TTC549 (cell line): ENCODE results near the gene NFASC.

Source experiments
- FAIRE-seq: peaks from 2 replicates; lab custom pipeline; 2012; peaks lifted over from hg19 to GRCh38; lab: Jason Lieb, UNC

NFASC gene

GRCh38 chr1:204859861-204860267 lies 10.8 kb upstream of the NFASC start:
- FAIRE-seq = no peak

DNA sequence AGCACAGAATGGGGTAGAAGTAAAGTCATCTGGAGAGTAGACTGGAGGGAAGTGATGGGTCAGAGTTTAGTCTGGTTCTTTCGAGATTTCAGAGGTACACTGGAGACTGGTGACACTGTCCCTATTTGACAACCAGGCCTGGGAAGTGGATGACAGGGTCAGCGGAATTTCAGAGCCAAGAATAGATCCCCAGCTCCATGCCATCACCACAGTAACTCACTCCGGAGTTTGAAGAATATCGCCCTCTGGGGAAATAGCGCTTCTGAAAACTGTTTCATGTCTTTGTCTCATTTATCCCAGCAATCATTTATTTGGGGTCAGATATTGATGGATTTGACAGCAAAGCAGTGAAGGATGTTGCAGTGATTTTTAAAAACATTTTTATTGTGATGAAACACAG lies 7.6 kb upstream of the NFASC start:
- no peak for FAIRE-seq

DNA sequence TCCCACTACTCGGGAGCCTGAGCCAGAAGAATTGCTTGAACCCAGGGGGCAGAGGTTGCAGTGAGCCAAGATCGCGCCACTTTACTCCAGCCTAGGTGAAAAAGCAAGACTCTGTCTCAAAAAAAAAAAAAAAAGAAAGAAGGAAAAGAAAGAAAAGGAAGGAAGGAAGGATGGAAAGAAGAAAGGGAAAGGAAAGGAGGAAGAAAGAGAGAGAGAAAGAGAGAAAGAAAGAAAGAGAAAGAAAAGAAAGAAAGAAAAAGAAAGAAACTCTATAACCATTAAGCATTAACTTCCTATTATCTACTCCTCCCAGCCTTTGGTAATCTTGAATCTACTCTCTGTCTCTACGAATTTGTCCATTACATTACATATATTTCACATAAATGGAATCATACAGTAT lies 6.9 kb upstream of the NFASC start:
- FAIRE-seq = peak; percentile 11

GRCh38 chr1:204866051-204866596 lies 4.5 kb upstream of the NFASC start:
- no peak for FAIRE-seq

GRCh38 chr1:204867203-204867602 lies 3.5 kb upstream of the NFASC start:
- FAIRE-seq = no peak

GRCh38 chr1:204867666-204868339 lies 2.9 kb upstream of the NFASC start:
- FAIRE-seq = no peak

DNA sequence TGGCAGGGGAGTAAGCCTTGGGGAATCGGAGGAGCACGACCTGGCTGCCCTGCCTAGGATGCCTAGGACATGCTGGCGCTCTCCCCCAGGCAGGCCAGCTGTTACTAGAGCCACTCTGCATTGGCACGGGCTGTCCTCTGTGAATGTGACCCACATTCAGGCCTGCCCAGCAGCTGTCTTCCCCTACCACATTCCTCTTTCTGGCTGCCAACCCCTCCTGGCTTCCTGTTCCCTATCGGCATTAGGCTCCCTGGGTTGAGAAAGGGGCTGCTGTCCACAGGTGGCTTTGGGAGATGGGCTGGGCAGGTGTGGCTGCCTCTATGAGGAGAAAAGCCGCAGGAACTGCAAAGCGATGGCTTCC lies 2.3 kb upstream of the NFASC start:
- no peak for FAIRE-seq

GRCh38 chr1:204869097-204869496 lies 1.6 kb upstream of the NFASC start:
- FAIRE-seq = peak; percentile 66

DNA sequence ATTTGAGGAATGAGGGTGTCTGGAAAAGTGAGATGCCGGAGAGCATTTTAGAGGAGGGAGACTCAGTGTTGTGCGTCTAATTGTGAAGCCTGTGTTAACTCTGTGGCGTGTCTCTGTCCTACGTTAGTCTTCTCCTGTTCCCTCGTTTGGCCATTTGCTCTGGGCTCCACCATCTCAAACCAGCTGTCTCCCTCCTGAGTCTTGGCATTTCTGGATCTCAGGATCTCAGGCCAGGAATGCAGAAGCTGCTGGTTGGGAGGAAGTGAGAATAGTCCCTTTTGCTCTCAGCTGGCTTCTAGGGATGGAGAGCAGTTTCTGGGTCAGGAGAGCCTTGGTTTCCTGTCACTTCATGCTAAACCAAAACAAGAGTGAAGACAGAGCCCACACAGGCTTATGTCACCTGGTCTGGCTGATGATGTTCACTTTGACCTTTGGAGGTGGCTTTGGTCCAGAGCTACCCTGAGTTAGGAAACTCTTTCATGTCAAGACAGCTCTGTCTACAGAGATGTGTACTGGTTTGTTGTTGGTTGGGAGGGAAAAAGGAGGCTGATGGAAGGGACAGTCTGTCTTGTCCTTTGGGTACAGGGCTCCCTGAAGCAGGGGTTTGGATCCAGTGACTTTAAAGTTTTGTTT lies 859 bp downstream of the NFASC start:
- no peak for FAIRE-seq

DNA sequence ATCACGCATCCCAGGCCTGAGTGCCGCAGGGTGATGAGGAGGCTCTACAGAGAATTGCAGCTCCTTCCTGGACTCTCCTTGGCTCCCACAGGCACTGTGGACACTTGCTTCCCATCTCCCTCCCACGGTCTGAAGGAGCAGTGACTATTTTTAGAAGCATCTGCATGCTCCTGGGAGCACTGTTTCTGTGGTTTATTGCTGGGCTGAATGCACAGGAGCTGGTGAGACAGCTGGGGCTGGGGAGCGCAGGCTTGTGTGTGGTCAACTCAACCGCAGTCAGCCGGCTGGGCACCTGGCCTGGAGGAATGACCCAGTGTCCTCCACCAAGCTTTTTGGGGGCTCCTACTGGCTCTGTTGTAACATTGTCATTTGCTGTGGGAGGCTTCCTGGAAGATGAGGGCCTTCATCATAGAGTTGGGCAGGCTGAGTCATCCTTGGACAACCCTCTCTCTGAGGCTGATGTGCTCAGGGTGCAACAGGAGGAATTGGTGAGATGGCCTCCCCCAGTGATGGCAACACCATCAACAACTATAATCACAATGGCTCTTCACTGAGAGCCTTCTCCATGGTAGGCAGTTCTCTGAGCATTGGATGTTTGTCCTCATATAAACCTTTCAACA lies 1.7 kb downstream of the NFASC start:
- no peak for FAIRE-seq

- FAIRE-seq = no peak
Measured at GRCh38 chr1:204873176-204873575, 2.5 kb downstream of the NFASC start.

GRCh38 chr1:204873714-204874113 lies 3.1 kb downstream of the NFASC start:
- no peak for FAIRE-seq

DNA sequence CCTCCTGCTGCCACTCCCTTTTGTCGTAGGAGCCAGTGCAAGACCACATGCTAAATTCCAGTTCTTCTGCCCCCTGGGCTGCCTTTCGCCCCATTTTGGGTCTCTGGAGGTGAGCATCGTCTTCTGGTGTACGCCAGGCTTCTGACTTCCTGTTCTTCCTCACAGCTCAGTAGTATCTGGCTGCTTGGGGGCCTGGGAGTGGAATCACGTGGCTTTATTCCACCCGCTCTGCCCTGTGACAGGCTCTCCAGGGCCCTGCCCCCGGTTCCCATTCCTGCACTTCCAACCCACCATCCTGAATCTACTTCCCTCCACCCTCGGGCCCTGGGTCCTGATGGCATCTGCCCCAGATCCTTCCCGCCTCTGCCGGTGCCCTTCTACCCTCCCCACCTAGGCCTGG lies 3.6 kb downstream of the NFASC start:
- FAIRE-seq = no peak

GRCh38 chr1:204875255-204875654 lies 4.6 kb downstream of the NFASC start:
- FAIRE-seq = no peak

GRCh38 chr1:204878621-204879234 lies 8.1 kb downstream of the NFASC start:
- FAIRE-seq = no peak

GRCh38 chr1:204879351-204879750 lies 8.7 kb downstream of the NFASC start:
- FAIRE-seq = no peak

GRCh38 chr1:204880906-204881305 lies 10.2 kb downstream of the NFASC start:
- FAIRE-seq = no peak

DNA sequence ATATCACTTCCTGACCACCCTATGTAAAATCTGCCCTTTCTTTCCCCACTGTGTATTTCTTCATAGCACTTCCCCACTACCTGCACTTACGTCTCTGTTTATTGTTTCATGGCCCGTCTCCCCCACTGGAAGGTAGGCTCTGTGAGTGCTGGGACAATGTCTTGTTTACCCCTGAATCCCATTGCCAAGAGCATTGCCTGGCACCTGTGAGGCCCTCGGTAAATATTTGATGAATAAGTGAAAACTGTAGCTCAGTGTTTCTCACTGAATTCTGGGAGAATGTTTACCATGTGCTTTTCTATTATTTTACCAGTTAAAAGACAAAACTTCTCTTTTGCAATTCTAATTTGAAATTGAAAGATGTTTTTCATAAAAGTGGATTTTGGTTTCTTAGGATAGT lies 11.8 kb downstream of the NFASC start:
- FAIRE-seq = no peak

DNA sequence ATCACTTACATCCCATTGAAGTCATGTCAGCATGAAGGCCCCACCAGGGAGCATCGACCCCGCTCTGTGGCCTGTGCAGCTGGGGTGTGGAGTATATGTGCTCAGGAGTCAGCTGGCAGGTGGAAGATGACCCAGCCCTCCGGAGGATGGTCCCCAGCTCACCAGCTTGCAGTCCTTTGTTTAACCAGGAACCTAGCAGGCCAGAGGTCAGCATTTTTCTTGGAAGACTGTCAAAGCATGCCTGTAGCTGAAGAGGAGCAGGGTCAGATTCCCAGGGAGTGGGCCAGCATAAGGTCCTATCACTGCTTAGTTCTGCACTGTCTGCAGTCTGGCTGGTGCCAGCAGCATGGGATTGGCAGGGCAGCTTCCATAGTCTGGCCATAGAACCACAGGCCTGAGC lies 12.7 kb downstream of the NFASC start:
- no peak for FAIRE-seq

DNA sequence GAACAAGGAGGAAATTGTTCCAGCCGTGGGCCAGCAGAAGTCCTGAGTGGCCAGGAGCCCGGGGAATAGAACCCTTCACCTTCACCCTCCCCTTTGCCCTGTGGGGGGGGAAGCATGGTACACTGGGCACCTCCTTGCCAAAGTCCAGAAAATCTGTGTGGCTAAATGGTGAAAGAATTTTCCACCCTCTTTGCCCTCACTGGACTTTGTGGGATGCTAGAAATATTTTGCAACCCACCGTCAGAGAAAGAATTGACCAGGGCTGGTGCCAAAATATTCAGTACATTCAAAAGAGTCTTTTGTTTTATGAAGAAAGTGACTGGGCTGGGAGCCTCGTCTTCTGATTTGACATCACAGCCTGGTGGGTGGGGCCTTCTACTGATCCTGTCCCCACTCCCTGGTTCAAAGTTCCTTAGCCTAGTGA lies 14.6 kb downstream of the NFASC start:
- FAIRE-seq = no peak

GRCh38 chr1:204885790-204886189 lies 15.1 kb downstream of the NFASC start:
- no peak for FAIRE-seq

DNA sequence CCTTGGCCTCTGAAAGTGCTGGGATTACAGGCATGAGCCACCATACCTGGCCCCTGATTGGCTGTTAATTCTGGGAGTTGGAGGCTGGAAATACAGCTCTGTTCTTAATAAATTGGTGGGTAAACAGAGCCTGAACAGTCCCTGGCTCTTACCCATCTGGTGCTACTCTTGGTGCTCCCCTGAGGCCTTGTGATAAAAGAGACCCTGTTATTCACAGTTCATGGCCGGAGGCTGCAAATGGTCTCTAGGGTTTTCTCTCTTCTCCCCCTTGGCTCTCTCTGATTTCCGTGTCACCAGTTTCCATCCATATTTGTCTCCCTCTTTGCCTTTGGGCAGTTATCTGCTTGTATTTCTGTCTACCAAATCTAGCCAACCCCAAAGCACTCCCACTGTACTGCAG lies 17.2 kb downstream of the NFASC start:
- no peak for FAIRE-seq

- no peak for FAIRE-seq
Measured at GRCh38 chr1:204888294-204888693, 17.6 kb downstream of the NFASC start.
